Right cardiac atrium (tissue), 5 donors: ENCODE data around the gene CELF5. TPM values are rescaled to one million over a fixed set of nuclear protein-coding genes. Genes with fewer than 3 reads are reported as not detected.
"Not testable (repeated sequence)": the region's sequence is repeated elsewhere in the genome, so short reads cannot be mapped to it uniquely, and the experiment has no call there.

Experiments used
- ATAC-seq, 2 donors: fragments of 200-7000 bp; cut with Tn5 transposase; one replicate each; pipeline versions ENCODE4 v1.8.0 to v1.9.1; 2020; ENCODE audit warnings: moderate library complexity in 2 of 2, mild to moderate bottlenecking in 1 of 2
- DNase-seq, 3 donors: peaks; one replicate each; pipeline ENCODE4 v3.0.0-alpha.2; 2020
- H3K27ac ChIP-seq: one replicate; pipeline ENCODE4 v1.5.1; 2013; ENCODE audit warnings: mild to moderate bottlenecking, low read length, control low read depth, moderate library complexity
- H3K27me3 ChIP-seq: one replicate; pipeline ENCODE4 v1.6.1; 2013; ENCODE audit not compliant: control insufficient read depth, insufficient read depth
- H3K4me1 ChIP-seq: one replicate; pipeline ENCODE4 v1.6.1; 2013; ENCODE audit warnings: low read length; ENCODE audit not compliant: control insufficient read depth, insufficient read depth
- H3K4me3 ChIP-seq: one replicate; pipeline ENCODE4 v1.5.1; 2013; ENCODE audit warnings: low read length, control low read depth
- H3K9me3 ChIP-seq: one replicate; pipeline ENCODE4 v1.6.1; 2013; ENCODE audit warnings: low read length; ENCODE audit not compliant: control insufficient read depth
- WGBS: extraction: QIAGEN DNeasy Blood & Tissue Kit; methylation state at CpG from one replicate; pipeline ENCODE4 v1.1.7; 2013; 5-methylcytosine and 5-hydroxymethylcytosine counted together
- intact Hi-C, 4 donors: fragments of 100-400 bp; cut with DNase I; formaldehyde crosslinking; loops; one replicate each; pipeline versions ENCODE4 v1.11.0 to v1.14.0; 2022 to 2023
- polyA plus RNA-seq: library from polyadenylated mRNA; stranded (reverse); fragments of 200-250 nt; gene quantifications from one replicate; pipeline ENCODE4 v1.2.3, GENCODE V29; 2013
- total RNA-seq, 4 donors: library from RNA; stranded (reverse); fragmentation: NEBNext Ultra II Directional; extraction: Animal tissue kit (Norgen Biotek cat#: 25700); gene quantifications; one replicate each; pipeline ENCODE4 v1.2.1, GENCODE V29; 2021
- donor health status: healthy with polysubstance abuse.
- donor health status: DM: no; HTN: yes; CAD: no.
- donor health status: DM: no; HTN: no; CAD: no.
- donor health status: DM: no; HTN: yes; CAD: no; lungs with severe emphysema.
- donor health status: DM: yes; HTN: yes; CAD: no.

Gene CELF5
- total and polyA plus RNA-seq, 5 donors: 0.14 to 0.20 TPM; not detected in 3

GRCh38 chr19:3234800-3235199 is 10.3 kb downstream of the CELF5 start:
- ATAC-seq: peak in 1 of 2 donors; percentile 16
- DNase-seq: peak in 1 of 3 donors; percentile 53
- Histone ChIP-seq H3K27me3 (no peaks in the 10 kb centered on the region), H3K4me3 (no peak overlapping the region), H3K4me1 (no peaks in the 10 kb centered on the region), H3K27ac (no peak overlapping the region), H3K9me3 (no peaks in the 10 kb centered on the region)
- 63% methylated on average over 9 of the region's 9 CpGs for WGBS
- intact Hi-C loops: no loop called here

GRCh38 chr19:3235604-3236003 is 11.1 kb downstream of the CELF5 start:
- intact Hi-C loops, H3K27ac ChIP-seq, H3K9me3 ChIP-seq, H3K27me3 ChIP-seq, H3K4me1 ChIP-seq, DNase-seq, H3K4me3 ChIP-seq, ATAC-seq: not testable (repeated sequence)
- 73% methylated on average over 2 of the region's 2 CpGs for WGBS

GRCh38 chr19:3236272-3236671 is 11.8 kb downstream of the CELF5 start:
- Histone ChIP-seq H3K27me3 (no peaks in the 10 kb centered on the region), H3K4me3 (no peak overlapping the region)
- WGBS: 70% methylated on average over 4 of the region's 4 CpGs

GRCh38 chr19:3238066-3238561 is 13.7 kb downstream of the CELF5 start:
- Histone ChIP-seq H3K4me3 (no peak overlapping the region), H3K27me3 (no peaks in the 10 kb centered on the region), H3K27ac (no peak overlapping the region), H3K4me1 (no peaks in the 10 kb centered on the region), H3K9me3 (no peaks in the 10 kb centered on the region)
- intact Hi-C loops: no loop called here
- 85% methylated on average over 7 of the region's 7 CpGs for WGBS
- ATAC-seq (no peak), DNase-seq (no peak)

More at GRCh38 chr19:3236272-3236671, 11.8 kb downstream of the CELF5 start:
- Histone ChIP-seq H3K27ac (no peak overlapping the region), H3K9me3 (no peaks in the 10 kb centered on the region), H3K4me1 (no peaks in the 10 kb centered on the region)
- no peak for ATAC-seq
- intact Hi-C loops: no loop called here
- no peak for DNase-seq

- intact Hi-C loops: no loop called here
- Histone ChIP-seq H3K9me3 (no peaks in the 10 kb centered on the region), H3K4me1 (no peaks in the 10 kb centered on the region), H3K27ac (no peak overlapping the region), H3K27me3 (no peaks in the 10 kb centered on the region), H3K4me3 (no peak overlapping the region)
- 77% methylated on average over 5 of the region's 5 CpGs for WGBS
- ATAC-seq (no peak), DNase-seq (peak in 1 of 3 donors; percentile 1)
Measured at GRCh38 chr19:3239367-3239766, 14.9 kb downstream of the CELF5 start.

- no peaks in the 10 kb centered on the region for H3K27me3 ChIP-seq
- DNase-seq (peak; percentile 43 to 75 (median 57)), ATAC-seq (peak in 1 of 2 donors; percentile 32)
- no peak overlapping the region for H3K27ac ChIP-seq
- intact Hi-C loops: no loop called here
- H3K9me3 ChIP-seq: no peaks in the 10 kb centered on the region
- WGBS: 43% methylated on average over 23 of the region's 23 CpGs
- no peak overlapping the region for H3K4me3 ChIP-seq
- H3K4me1 ChIP-seq: no peaks in the 10 kb centered on the region
Measured at GRCh38 chr19:3243819-3244700, 19.6 kb downstream of the CELF5 start.

DNA sequence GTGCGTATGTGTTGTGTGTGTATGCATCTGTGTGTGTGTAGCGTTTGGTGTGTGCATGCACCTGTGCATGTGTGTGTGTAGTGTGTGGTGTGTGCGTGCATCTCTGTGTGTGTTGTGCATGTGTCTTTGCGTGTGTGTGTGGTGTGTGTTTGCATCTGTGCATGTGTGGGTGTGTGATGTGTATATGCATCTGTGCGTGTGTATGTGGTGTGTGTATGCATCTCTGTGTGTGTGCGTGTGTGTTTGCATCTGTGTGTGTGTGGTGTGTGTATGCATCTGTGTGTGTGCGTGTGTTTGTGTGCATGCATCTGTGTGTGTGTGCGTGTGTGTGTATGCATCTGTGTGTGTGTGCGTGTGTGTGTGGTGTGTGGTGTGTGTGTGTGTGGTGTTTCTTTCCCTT is 20.6 kb downstream of the CELF5 start:
- no peaks in the 10 kb centered on the region for H3K4me1 ChIP-seq
- peak in 1 of 3 donors; percentile 9 for DNase-seq
- intact Hi-C loops: no loop called here
- H3K9me3 ChIP-seq: no peaks in the 10 kb centered on the region
- WGBS: 90% methylated on average over 9 of the region's 9 CpGs
- H3K27me3 ChIP-seq: no peaks in the 10 kb centered on the region
- H3K27ac ChIP-seq: no peak overlapping the region
- H3K4me3 ChIP-seq: no peak overlapping the region
- ATAC-seq: no peak

GRCh38 chr19:3248728-3249326 is 24.4 kb downstream of the CELF5 start:
- no peak for ATAC-seq
- no peak overlapping the region for H3K27ac ChIP-seq
- H3K9me3 ChIP-seq: peaks cover 4% of the 10 kb centered on the region
- DNase-seq: peak in 1 of 3 donors; percentile 28
- 47% methylated on average over 14 of the region's 14 CpGs for WGBS
- H3K4me3 ChIP-seq: no peak overlapping the region
- H3K27me3 ChIP-seq: no peaks in the 10 kb centered on the region
- intact Hi-C loops: no loop called here
- H3K4me1 ChIP-seq: no peaks in the 10 kb centered on the region

DNA sequence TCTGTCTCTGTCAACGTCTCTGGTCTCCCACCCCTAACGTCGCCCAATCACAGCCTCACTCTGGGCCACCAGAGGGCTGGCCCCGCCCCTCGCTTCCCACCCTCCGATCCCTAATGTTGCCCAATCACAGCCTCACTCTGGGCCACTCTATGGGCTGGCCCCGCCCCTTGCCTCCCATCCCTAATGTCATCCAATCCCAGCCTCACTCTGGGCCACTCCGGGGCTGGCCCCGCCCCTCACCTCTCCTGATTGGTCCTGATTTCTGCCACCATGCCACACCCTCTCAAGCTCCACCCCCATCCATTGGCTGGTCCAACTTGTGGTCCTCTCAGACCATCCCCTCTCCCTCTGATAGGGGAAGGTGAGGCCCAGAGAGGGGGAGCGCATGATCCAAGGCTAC is 24.9 kb downstream of the CELF5 start:
- ATAC-seq: peak; percentile 26 to 32
- H3K4me3 ChIP-seq: no peak overlapping the region

DNA sequence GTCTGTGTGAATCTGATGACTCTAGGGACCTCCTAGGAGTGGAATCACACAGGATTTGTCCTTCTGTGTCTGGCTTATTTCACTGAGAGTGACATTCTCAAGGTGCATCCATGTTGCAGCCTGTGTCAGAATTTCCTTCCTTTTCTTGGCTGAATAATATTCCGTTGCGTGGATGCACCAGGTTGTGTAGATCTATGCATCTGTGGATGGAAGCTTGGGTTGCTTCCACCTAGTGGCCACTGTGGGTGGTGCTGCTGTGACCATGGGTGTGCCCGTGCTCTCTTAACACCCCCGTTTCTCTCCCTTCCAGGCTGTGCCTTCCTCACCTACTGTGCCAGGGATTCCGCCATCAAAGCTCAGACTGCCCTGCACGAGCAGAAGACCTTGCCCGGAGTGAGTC is 26.2 kb downstream of the CELF5 start:
- Histone ChIP-seq H3K9me3 (peaks cover 4% of the 10 kb centered on the region), H3K27ac (no peak overlapping the region), H3K27me3 (no peaks in the 10 kb centered on the region), H3K4me3 (no peak overlapping the region), H3K4me1 (no peaks in the 10 kb centered on the region)
- ATAC-seq (no peak), DNase-seq (peak in 2 of 3 donors; percentile 41 to 62)
- 76% methylated on average over 7 of the region's 7 CpGs for WGBS
- intact Hi-C loops: no loop called here

More for the DNA sequence above, 24.9 kb downstream of the CELF5 start:
- H3K27me3 ChIP-seq: no peaks in the 10 kb centered on the region
- no peak overlapping the region for H3K27ac ChIP-seq
- WGBS: 82% methylated on average over 10 of the region's 10 CpGs
- no peaks in the 10 kb centered on the region for H3K4me1 ChIP-seq
- H3K9me3 ChIP-seq: peaks cover 4% of the 10 kb centered on the region
- intact Hi-C loops: no loop called here
- DNase-seq: peak in 1 of 3 donors; percentile 33

GRCh38 chr19:3251229-3251628 is 26.8 kb downstream of the CELF5 start:
- DNase-seq: peak in 1 of 3 donors; percentile 16
- 73% methylated on average over 8 of the region's 8 CpGs for WGBS
- H3K9me3 ChIP-seq: peaks cover 4% of the 10 kb centered on the region
- H3K4me3 ChIP-seq: no peak overlapping the region
- ATAC-seq: peak in 1 of 2 donors; percentile 20
- intact Hi-C loops: no loop called here
- H3K4me1 ChIP-seq: no peaks in the 10 kb centered on the region
- H3K27me3 ChIP-seq: no peaks in the 10 kb centered on the region
- H3K27ac ChIP-seq: no peak overlapping the region
